GM19193 (cell line): ENCODE data around the gene VSIG10.

Source experiments
- POLR2A ChIP-seq: IDR thresholded peaks from 4 replicates; pipeline ENCODE4 v1.6.1; 2011; ENCODE audit not compliant: insufficient read depth, insufficient read length; ENCODE audit errors: extremely low read depth

The VSIG10 gene

GRCh38 chr12:118073768-118074167 is 30.0 kb downstream of the VSIG10 start:
- no peak for TF ChIP-seq POLR2A

DNA sequence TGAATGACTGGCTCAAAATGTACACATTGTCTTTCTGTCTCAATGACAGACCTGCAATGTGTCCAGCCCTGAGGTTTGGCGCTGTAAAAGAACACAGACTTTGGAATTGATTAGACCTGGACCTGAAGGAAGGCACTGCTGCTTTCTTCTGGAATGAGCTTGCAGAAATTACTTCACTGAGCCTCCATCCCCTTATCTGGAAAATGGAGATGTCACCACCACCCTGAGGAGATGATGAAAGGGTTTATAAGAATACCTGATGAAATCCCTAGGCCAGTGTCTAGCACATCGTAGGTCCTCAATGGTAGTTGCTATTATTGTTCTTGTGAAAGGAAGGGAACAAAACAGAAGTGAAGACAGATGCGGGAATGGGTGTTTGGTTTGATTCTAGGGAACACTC is 33.2 kb downstream of the VSIG10 start:
- no peak for TF ChIP-seq POLR2A

GRCh38 chr12:118068445-118068844 is 35.4 kb downstream of the VSIG10 start:
- no peak for TF ChIP-seq POLR2A

- no peak for TF ChIP-seq POLR2A
Measured at GRCh38 chr12:118065380-118065779, 38.4 kb downstream of the VSIG10 start.

GRCh38 chr12:118064608-118065007 is 39.2 kb downstream of the VSIG10 start:
- TF ChIP-seq POLR2A, result no peak

DNA sequence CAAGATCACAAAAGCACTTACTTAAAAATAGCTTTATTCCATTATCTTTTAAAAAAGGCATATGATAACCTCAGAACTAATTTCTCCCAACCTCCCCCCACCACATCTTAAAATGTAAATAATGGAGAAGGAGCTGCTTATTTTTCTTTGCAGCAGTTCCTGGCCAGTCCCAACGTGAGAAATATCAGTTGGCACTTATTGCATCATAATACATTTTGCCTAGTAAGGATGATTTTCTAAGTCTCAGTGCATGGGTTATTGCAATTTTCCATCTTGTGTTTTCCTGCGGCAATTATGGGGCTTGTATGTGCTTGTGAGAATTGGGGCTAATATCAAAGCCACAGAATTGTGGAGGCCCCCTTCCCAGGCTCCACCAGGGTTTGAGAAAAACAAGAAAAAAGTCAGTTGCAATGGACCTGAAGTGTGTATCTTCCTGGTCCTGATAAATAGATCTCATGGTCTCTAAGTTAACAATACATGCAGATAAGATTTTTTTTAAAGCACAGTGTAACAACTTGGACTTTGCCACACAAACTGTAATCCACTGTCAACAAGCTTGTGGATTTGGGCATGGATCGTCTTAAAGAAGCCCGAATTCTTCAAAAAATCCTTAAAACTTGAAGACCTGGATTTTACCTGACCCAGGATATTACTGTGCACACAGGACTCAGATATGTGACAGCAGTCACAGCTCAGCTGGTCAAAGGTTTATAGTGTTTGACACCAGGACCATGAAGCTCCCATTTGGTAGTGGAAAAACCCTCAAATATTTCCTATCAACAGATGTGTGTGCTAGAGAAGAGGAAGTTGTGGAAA is 40.0 kb downstream of the VSIG10 start:
- no peak for TF ChIP-seq POLR2A

GRCh38 chr12:118061873-118062843 is 41.7 kb downstream of the VSIG10 start:
- no peak for TF ChIP-seq POLR2A

DNA sequence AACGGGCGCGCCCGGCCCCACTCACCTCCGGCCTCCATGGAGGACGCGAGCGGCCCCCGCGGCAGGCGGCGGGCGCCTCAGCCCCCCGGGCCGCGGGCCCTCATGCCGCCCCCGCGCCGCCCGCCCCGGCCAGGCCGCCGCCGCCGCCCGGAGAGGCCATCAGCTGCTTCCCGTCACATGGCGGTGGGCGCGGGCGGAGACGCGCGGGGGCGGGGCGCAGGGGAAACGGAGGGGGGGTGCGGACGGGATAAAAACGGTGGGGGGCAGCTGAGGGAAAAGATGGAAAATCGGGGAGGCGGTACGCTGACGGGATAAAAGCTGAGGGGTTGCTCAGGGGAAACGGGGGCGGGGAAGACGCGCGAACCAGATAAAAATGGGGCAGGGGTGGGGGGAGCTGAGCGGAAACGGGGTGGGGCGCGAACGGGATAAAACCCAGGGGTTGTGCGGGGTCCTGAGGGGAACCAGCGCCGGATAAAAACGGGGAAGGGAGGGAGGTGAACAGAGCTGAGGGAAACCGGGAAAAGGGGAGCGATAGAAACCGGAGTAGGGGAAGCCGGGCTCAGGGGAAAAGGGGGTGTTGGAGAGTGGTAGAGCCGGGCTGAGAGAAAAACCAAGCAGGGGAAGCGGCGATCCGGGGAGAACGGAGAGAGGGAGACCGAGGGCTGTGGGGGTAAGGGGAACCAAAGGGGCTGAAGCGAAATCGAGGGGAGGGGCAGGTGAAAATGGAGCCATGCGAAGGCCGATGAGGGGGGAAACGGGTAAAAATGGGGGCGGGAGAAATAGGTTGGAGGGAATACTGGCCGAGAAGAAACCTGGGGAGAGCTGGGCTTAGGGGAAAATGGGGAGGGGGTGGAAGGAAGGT is 42.6 kb downstream of the VSIG10 start, which contains the start of gene WSB2:
Gene WSB2 (minus strand): TSS at position 169 of the 862 bp plus-strand sequence. CDS start 131 bp downstream, at position 38.
- peak; percentile 65 for TF ChIP-seq POLR2A

DNA sequence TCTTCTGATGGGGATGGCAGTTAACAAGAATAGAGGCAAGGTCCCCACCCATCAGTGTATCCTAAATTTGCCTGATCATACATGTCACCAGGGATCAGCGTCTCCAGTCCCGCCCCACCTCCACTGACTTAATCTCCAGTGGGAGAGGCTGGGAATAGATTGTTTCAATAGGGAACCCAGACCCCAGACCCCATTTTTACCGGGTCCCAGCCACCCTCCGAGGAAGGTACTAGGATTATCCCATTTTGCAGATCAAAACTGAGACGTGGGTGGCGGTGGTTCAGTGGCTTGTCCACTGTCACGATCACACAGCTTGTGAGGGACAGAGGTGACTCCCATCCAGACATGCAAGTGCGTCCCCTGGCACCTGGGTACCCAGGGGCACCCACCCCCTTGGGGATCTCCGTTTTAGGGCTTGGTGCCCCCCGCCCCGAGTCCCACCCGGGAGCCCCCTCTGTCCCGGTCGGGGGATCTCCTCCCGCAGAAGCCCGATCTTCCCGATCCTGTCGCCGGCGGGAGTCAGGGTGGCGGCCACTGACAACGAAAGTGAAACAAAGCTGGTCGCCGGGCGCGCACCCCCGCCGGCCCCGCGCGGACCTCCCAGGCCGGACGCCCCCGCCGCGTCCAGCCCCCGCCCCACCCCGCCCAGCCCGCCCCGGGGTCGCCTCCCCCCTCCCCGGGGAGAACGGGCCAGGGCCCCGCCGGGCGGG is 43.4 kb downstream of the VSIG10 start:
- TF ChIP-seq POLR2A, result no peak

DNA sequence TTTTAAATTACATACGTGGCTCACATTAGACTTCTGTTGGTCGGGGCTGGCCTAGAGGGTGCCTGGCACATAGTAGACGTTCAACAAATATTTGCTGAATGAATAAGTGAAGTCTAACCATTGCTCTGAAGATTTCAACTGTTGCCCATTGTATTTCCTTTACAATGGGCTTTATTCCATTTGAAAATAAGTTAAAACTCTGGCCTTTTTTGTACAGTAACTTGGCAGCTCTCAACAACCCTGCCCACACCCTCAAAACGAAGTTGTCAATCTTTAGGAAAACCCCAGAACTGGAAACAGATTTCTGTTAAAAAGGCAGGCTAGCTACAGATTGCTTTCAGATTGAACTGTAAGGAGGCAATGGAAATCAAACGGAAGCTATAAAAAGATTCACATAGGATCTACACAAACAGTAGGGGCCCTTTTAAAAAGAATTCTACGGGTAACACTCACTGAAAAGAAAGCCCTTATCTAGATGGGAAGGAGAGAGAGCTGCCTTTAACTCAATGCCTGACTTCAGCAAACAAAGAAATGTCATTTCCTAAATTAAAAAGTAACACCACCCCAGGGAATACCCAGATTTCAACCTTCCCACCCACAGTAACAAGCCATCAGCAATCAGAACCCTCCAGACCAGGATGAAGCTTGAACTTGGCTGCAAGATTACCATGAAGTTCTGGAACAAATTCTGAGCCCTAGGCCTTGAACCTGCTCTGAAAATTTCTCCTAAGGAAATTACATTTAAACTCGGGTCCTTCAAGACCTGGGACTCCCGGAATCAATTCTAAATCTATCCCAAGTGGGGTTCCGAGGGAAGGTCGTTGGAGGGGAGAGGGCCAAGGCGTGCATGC is 44.2 kb downstream of the VSIG10 start:
- TF ChIP-seq POLR2A, result no peak

- TF ChIP-seq POLR2A, result no peak
Measured at GRCh38 chr12:118058881-118059280, 44.9 kb downstream of the VSIG10 start.

- TF ChIP-seq POLR2A, result no peak
Measured at GRCh38 chr12:118058227-118058626, 45.6 kb downstream of the VSIG10 start.

DNA sequence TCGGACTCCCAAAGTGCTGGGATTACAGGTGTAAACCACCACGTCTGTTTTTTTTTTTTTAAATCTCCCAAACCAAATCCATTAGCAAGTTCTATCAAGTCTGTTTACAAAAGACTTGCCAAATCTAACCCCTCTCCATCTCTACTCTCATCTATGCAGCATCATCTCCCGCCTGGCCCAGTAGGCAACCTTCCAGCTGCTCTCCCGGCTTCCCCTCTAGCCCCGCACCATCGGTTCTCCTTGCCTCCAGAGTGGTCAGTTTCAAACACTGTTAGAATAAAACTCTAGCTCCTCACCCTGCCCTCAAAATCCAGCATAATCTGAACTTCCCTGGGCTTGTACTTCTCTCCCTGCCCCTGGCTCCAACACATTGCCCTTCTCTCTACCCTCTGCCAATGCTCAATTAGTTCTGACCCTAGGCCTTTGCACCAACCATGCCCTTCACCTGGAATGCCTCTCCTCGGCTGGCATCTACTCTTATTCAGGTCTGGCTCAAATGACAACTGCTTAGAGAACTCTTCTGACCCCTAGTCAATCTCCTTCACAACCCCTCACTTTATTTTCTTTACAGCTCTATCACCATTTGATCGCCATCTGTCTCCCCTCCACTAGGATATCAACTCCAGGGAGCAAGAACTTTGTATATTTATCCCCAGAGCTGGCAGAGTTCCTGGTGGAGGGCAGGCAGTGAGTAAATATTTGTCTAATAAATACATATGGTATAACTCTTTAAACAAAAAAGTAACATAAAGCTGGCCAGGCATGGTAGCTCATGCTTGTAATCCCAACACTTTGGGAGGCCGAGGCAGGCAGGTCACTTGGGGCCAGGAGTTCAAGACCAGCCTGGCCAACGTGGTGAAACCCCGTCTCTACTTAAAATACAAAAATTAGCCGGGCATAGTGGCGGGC is 47.7 kb downstream of the VSIG10 start:
- TF ChIP-seq POLR2A, result no peak

DNA sequence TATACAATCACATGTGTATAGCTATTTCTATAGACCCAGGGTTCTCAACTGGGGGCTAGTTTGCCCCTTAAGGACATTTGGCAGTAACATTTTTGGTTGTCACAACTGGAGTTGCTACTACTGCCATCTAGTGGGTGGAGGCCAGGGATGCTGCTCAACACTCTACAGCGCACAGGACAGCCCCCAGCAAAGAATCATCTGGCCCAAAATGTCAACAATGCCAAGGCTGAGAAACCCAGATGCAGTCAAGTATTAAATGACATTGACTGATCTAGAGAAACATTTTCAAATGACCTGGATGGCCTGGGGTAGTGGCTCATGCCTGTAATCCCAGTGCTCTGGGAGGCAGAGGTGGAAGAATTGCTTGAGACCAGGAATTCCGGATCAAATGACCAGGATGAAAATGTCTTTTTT is 48.7 kb downstream of the VSIG10 start:
- TF ChIP-seq POLR2A, result no peak
